Progenitor cell of endocrine pancreas (in vitro differentiated cells): ENCODE results near the gene ROCK1. TPM values are rescaled to one million over a fixed set of nuclear protein-coding genes. Genes with fewer than 3 reads are reported as not detected.

Experiments used
- DNase-seq: peaks from one replicate; pipeline ENCODE4 v3.0.0; 2021; ENCODE audit warnings: low spot score; ENCODE audit not compliant: unreplicated experiment
- H3K27ac Mint-ChIP-seq: 2 replicates; pipeline ENCODE4 v1.8.0; 2021; ENCODE audit warnings: mild to moderate bottlenecking, moderate library complexity, mixed read lengths
- H3K27me3 Mint-ChIP-seq: 2 replicates; pipeline ENCODE4 v1.8.0; 2021; ENCODE audit warnings: mixed read lengths
- H3K36me3 Mint-ChIP-seq: 2 replicates; pipeline ENCODE4 v1.8.0; 2022; ENCODE audit warnings: mixed read lengths; ENCODE audit not compliant: insufficient read depth
- H3K4me1 Mint-ChIP-seq: 2 replicates; pipeline ENCODE4 v1.8.0; 2021; ENCODE audit warnings: low read depth, mixed read lengths
- H3K4me3 Mint-ChIP-seq: 2 replicates; pipeline ENCODE4 v1.8.0; 2021; ENCODE audit warnings: low read depth, mild to moderate bottlenecking, moderate library complexity, mixed read lengths
- H3K9me3 Mint-ChIP-seq: 2 replicates; pipeline ENCODE4 v1.8.0; 2021; ENCODE audit warnings: low read depth, mixed read lengths
- CTCF ChIP-seq: fragments of 200-600 bp; sonication (generic); IDR thresholded peaks from one replicate; pipeline ENCODE4 v1.5.0; 2021; ENCODE audit warnings: antibody characterized with exemption, mild to moderate bottlenecking; ENCODE audit not compliant: unreplicated experiment
- total RNA-seq: library from RNA; stranded (reverse); gene quantifications from 2 replicates; pipeline ENCODE4 v1.2.1, GENCODE V29; 2021

ROCK1 gene
- total RNA-seq, 1 donor from 2014 or later: 62.0 TPM

GRCh38 chr18:21074336-21075323 lies 37.0 kb downstream of the ROCK1 start:
- no peak for DNase-seq
- H3K27ac Mint-ChIP-seq: peak overlapping the region; percentile 58
- TF ChIP-seq CTCF: no peak
- H3K4me3 Mint-ChIP-seq: peak overlapping the region; percentile 10
- no peaks in the 10 kb centered on the region for H3K27me3 Mint-ChIP-seq
- peaks cover 20% of the 10 kb centered on the region for H3K4me1 Mint-ChIP-seq
- peaks cover 4% of the 10 kb centered on the region for H3K9me3 Mint-ChIP-seq
- peaks cover 1% of the 10 kb centered on the region for H3K36me3 Mint-ChIP-seq

DNA sequence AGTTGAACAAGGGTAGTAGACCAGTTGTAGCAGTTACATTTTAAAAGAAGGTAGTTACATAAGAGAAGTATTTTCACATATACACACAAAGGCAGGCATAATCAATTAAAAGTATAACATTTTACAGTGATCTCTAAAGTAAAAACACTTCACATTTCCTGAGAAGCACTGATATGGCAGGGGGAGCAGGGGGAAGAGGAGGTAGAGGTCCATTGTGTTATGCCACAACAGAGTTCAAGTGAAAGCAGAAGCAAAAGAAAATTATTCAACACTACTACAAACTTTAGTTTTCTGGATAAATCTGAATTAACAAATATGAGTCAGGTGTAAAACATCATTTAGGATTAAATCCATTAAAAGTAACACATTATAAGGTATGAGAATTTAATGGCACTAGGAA lies 38.4 kb downstream of the ROCK1 start:
- Mint-ChIP-seq H3K4me1 (peaks cover 18% of the 10 kb centered on the region), H3K27me3 (no peaks in the 10 kb centered on the region), H3K4me3 (no peak overlapping the region), H3K9me3 (peaks cover 3% of the 10 kb centered on the region), H3K27ac (peak overlapping the region; percentile 2), H3K36me3 (peaks cover 3% of the 10 kb centered on the region)
- TF ChIP-seq CTCF: no peak
- DNase-seq: no peak

DNA sequence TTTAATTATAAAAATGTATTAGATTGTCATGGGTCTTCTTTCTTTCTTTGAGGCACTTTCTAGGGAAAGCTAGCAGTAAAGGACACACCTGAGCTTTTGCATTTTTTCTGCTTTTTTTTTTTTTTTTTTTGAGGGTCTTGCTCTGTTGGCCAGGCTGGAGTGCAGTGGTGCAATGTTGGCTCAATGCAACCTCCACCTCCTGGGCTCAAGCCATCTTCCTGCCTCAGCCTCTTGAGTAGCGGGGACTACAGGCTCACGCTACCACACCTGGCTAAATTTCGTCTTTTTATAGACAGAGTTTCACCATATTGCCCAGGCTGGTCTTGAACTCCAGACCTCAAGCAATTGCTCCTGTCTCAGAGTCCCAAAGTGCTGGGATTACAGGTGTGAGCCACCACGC lies 40.5 kb downstream of the ROCK1 start:
- peaks cover 7% of the 10 kb centered on the region for H3K36me3 Mint-ChIP-seq
- no peak overlapping the region for H3K4me3 Mint-ChIP-seq
- no peak for TF ChIP-seq CTCF
- peak overlapping the region; percentile 57 for H3K27ac Mint-ChIP-seq
- H3K27me3 Mint-ChIP-seq: no peaks in the 10 kb centered on the region
- peaks cover 18% of the 10 kb centered on the region for H3K4me1 Mint-ChIP-seq
- peaks cover 3% of the 10 kb centered on the region for H3K9me3 Mint-ChIP-seq
- no peak for DNase-seq

- no peak for TF ChIP-seq CTCF
- Mint-ChIP-seq H3K36me3 (peaks cover 6% of the 10 kb centered on the region), H3K27me3 (no peaks in the 10 kb centered on the region), H3K27ac (no peak overlapping the region), H3K4me3 (no peak overlapping the region), H3K4me1 (peaks cover 6% of the 10 kb centered on the region), H3K9me3 (no peaks in the 10 kb centered on the region)
- no peak for DNase-seq
Observed at GRCh38 chr18:21069468-21069867, 42.1 kb downstream of the ROCK1 start.

- TF ChIP-seq CTCF: no peak
- peaks cover 19% of the 10 kb centered on the region for H3K36me3 Mint-ChIP-seq
- H3K27me3 Mint-ChIP-seq: no peaks in the 10 kb centered on the region
- H3K4me1 Mint-ChIP-seq: no peaks in the 10 kb centered on the region
- DNase-seq: no peak
- peak overlapping the region; percentile 40 for H3K27ac Mint-ChIP-seq
- H3K4me3 Mint-ChIP-seq: no peak overlapping the region
- peaks cover 3% of the 10 kb centered on the region for H3K9me3 Mint-ChIP-seq
Observed at GRCh38 chr18:21064347-21064746, 47.3 kb downstream of the ROCK1 start.
